Measurements from ENCODE around the gene PBRM1. TPM values are rescaled to one million over a fixed set of nuclear protein-coding genes. Genes with fewer than 3 reads are reported as not detected.

The PBRM1 gene
- total and polyA plus RNA-seq, 2 of the 8 experiments (the other 6 are each of a cell fraction or from before 2014, with no cell fraction given): 19.3 to 65.8 TPM

DNA sequence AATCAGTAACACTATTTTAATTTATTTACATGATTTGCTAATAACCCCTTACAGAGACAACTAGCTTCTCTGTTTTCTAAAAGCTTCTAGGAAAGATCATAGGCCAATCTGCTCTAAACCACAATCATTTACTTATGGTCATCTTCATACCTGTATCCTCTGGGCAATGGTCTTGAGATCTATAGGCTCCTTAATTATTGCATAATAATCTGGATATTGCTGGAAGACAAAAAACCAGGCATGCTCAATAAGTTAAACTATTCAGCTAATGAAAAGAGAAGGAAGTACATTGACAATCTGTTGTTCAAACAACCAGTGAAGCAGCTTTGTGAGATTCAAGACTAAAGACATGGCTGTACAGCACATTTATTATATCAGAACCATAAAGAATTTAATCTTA, 34.1 kb downstream of the PBRM1 start (continued):
- TF ChIP-seq CTBP2 (IDR thresholded peaks at IDR 0.05; ENCODE audit: borderline replicate concordance, insufficient read depth, insufficient read length, low read length): no peak
- TF ChIP-seq, protein P1, sequence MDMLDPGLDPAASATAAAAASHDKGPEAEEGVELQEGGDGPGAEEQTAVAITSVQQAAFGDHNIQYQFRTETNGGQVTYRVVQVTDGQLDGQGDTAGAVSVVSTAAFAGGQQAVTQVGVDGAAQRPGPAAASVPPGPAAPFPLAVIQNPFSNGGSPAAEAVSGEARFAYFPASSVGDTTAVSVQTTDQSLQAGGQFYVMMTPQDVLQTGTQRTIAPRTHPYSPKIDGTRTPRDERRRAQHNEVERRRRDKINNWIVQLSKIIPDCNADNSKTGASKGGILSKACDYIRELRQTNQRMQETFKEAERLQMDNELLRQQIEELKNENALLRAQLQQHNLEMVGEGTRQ (IDR thresholded peaks at IDR 0.05; ENCODE audit: low read length): no peak

Data from H1 (cell line).